Testis (tissue), 3 donors: ENCODE data around the gene CDK5RAP1. TPM values are rescaled to one million over a fixed set of nuclear protein-coding genes. Genes with fewer than 3 reads are reported as not detected.

Experiments
- DNase-seq: peaks from one replicate; pipeline ENCODE4 v3.0.0-alpha.2; 2019
- H3K27ac ChIP-seq, 2 donors: fragments of 200-600 bp; sonication (generic); one replicate each; pipeline ENCODE4 v1.5.1; 2019
- H3K27me3 ChIP-seq: fragments of 200-600 bp; sonication (generic); one replicate; pipeline ENCODE4 v1.5.1; 2019
- H3K36me3 ChIP-seq: fragments of 200-600 bp; sonication (generic); one replicate; pipeline ENCODE4 v1.5.1; 2017; ENCODE audit warnings: low read depth; ENCODE audit errors: missing control alignments
- H3K4me1 ChIP-seq: fragments of 200-600 bp; sonication (generic); one replicate; pipeline ENCODE4 v1.5.1; 2019
- H3K4me3 ChIP-seq, 2 donors: fragments of 200-600 bp; sonication (generic); one replicate each; pipeline ENCODE4 v1.5.1; 2017 to 2019
- H3K9me3 ChIP-seq: fragments of 200-600 bp; sonication (generic); one replicate; pipeline ENCODE4 v1.5.1; 2017
- CTCF ChIP-seq, 3 experiments: fragments of 450-650 bp in 2 of 3; fragments of 200-600 bp in 1 of 3; sonication (generic) in 1 of 3; IDR thresholded peaks; one replicate each; pipeline ENCODE4 v1.5.1; 2016 to 2019; ENCODE audit warnings: antibody characterized with exemption in 3 of 3, mild to moderate bottlenecking in 2 of 3, moderate library complexity in 1 of 3
- POLR2A ChIP-seq: fragments of 450-650 bp; IDR thresholded peaks from one replicate; pipeline ENCODE4 v1.6.1; 2017; ENCODE audit warnings: antibody characterized with exemption, mild to moderate bottlenecking, moderate library complexity
- WGBS, 2 donors: methylation state at CpG; one replicate each; pipeline ENCODE4 v1.1.5; 2018; 5-methylcytosine and 5-hydroxymethylcytosine counted together
- intact Hi-C: fragments of 100-400 bp; cut with DNase I; formaldehyde crosslinking; loops from one replicate; pipeline ENCODE4 v1.15.1; 2023; ENCODE audit warnings: low total_unique reads
- polyA plus RNA-seq: library from polyadenylated mRNA; stranded (reverse); fragments of 350-450 nt; fragmentation: Illumina TruSeq; extraction: RNeasy Lipid Tissue Mini Kit (QIAGEN cat#74804); gene quantifications from one replicate; pipeline ENCODE4 v1.2.3, GENCODE V29; 2014; ENCODE audit warnings: low read depth, low replicate concordance; ENCODE audit not compliant: insufficient read depth
- total RNA-seq, 2 donors: library from RNA; depleted of rRNA; stranded (reverse); fragments of >200 nt; gene quantifications; one replicate each; pipeline ENCODE4 v1.2.3, GENCODE V29; 2016

CDK5RAP1 gene
- total and polyA plus RNA-seq, 3 donors from 2014 or later: 30.8 to 36.6 (median 35.9) TPM

GRCh38 chr20:33328157-33329137 lies 72.9 kb downstream of the CDK5RAP1 start:
- TF ChIP-seq CTCF (IDR thresholded peaks at IDR 0.05): no peak
- no peak for TF ChIP-seq POLR2A
- intact Hi-C loops: no loop called here
- Histone ChIP-seq H3K27me3 (no peaks in the 10 kb centered on the region), H3K36me3 (no peaks in the 10 kb centered on the region), H3K9me3 (no peaks in the 10 kb centered on the region), H3K4me3 (no peak overlapping the region), H3K27ac (no peak overlapping the region), H3K4me1 (no peaks in the 10 kb centered on the region)
- whole genome bisulfite sequencing, 2 donors: 82 to 84% methylated on average over 19 to 23 of the region's 23 CpGs
- DNase-seq: no peak

- TF ChIP-seq CTCF (IDR thresholded peaks at IDR 0.05) (no peak), POLR2A (no peak)
- intact Hi-C loops: no loop called here
Observed at GRCh38 chr20:33325350-33325749, 76.0 kb downstream of the CDK5RAP1 start.

GRCh38 chr20:33323236-33323635 lies 78.1 kb downstream of the CDK5RAP1 start:
- WGBS, 2 donors: 82 to 89% methylated on average over 8 of the region's 8 CpGs
- intact Hi-C loops: no loop called here
- no peak for DNase-seq
- Histone ChIP-seq H3K36me3 (no peaks in the 10 kb centered on the region), H3K4me3 (no peak overlapping the region), H3K27ac (no peak overlapping the region), H3K9me3 (no peaks in the 10 kb centered on the region), H3K27me3 (no peaks in the 10 kb centered on the region), H3K4me1 (no peaks in the 10 kb centered on the region)
- TF ChIP-seq CTCF (IDR thresholded peaks at IDR 0.05) (no peak), POLR2A (no peak)

More at GRCh38 chr20:33325350-33325749, 76.0 kb downstream of the CDK5RAP1 start:
- no peaks in the 10 kb centered on the region for H3K9me3 ChIP-seq
- H3K27me3 ChIP-seq: no peaks in the 10 kb centered on the region
- DNase-seq: no peak
- no peaks in the 10 kb centered on the region for H3K4me1 ChIP-seq
- no peak overlapping the region for H3K27ac ChIP-seq
- H3K36me3 ChIP-seq: no peaks in the 10 kb centered on the region
- no peak overlapping the region for H3K4me3 ChIP-seq
- WGBS, 2 donors: 78 to 83% methylated on average over 2 of the region's 2 CpGs

GRCh38 chr20:33322456-33322855 lies 78.9 kb downstream of the CDK5RAP1 start:
- Histone ChIP-seq H3K27ac (no peak overlapping the region), H3K36me3 (no peaks in the 10 kb centered on the region), H3K27me3 (no peaks in the 10 kb centered on the region), H3K4me3 (no peak overlapping the region), H3K4me1 (no peaks in the 10 kb centered on the region), H3K9me3 (no peaks in the 10 kb centered on the region)
- no peak for DNase-seq
- 85 to 90% methylated on average over 3 of the region's 3 CpGs for WGBS, 2 donors
- no peak for TF ChIP-seq CTCF (IDR thresholded peaks at IDR 0.05)
- TF ChIP-seq POLR2A: no peak
- intact Hi-C loops: no loop called here
